HS-27A (cell line): Measurements from ENCODE around the gene BLOC1S4.
A peak's percentile ranks its signal among the peaks of the same experiment; 100 is the strongest.
"Not testable (repeated sequence)": the region's sequence is repeated elsewhere in the genome, so short reads cannot be mapped to it uniquely, and the experiment has no call there.

Source experiments
- DNase-seq: peaks from one replicate; pipeline ENCODE4 v3.0.0-alpha.2; 2012; ENCODE audit warnings: low read depth, missing footprints

Gene BLOC1S4

GRCh38 chr4:6716018-6716911, at the start of gene BLOC1S4:
TSS of gene BLOC1S4 (plus strand) at chr4:6716174. CDS start at chr4:6716210, 36 bp downstream.
- DNase-seq = peak; percentile 66

DNA sequence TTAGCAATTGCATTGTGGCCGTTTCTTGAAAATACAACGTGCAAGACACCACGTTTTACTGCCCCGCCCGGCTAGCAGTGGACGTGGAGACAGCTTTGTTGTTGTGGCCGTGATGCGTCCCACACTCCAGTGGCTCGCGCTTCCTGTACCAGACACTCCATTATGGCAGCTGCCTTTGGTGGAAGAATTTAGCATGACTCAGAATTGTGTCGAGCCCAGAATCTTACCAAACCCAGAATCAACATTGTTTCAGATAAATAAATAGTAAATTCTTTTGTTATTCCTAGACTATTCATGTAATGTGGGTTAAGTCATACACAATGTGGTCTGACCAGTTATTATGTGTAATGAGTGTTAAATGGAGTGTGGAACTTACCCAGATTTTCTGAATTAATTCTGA, 47.6 kb upstream of the BLOC1S4 start:
- no peak for DNase-seq

GRCh38 chr4:6671648-6672047, 44.3 kb upstream of the BLOC1S4 start:
- DNase-seq = no peak

DNA sequence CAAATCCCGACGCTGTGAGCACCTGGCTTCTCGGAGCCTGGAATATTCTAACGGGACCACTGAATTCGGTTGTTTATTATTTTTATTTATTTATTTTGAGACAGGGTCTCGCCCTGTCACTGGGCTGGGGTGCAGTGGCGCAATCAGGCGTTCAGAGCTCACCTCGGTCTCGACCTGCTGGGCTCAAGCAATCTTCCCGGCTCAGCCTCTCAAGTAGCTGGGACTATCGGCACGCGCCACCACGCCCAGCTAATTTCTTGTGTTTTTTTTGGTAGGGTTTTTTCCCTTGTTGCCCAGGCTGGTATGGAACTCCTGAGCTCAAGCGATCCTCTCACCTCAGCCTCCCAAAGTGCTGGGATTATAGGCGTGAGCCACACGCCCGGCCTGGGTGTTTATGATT, 43.8 kb upstream of the BLOC1S4 start:
- no peak for DNase-seq

GRCh38 chr4:6672541-6673190, 43.3 kb upstream of the BLOC1S4 start:
- not testable (repeated sequence) for DNase-seq

GRCh38 chr4:6673191-6673659, 42.7 kb upstream of the BLOC1S4 start:
- DNase-seq = not testable (repeated sequence)

- DNase-seq = peak; percentile 70
Measured at GRCh38 chr4:6673660-6674499, 42.1 kb upstream of the BLOC1S4 start.

DNA sequence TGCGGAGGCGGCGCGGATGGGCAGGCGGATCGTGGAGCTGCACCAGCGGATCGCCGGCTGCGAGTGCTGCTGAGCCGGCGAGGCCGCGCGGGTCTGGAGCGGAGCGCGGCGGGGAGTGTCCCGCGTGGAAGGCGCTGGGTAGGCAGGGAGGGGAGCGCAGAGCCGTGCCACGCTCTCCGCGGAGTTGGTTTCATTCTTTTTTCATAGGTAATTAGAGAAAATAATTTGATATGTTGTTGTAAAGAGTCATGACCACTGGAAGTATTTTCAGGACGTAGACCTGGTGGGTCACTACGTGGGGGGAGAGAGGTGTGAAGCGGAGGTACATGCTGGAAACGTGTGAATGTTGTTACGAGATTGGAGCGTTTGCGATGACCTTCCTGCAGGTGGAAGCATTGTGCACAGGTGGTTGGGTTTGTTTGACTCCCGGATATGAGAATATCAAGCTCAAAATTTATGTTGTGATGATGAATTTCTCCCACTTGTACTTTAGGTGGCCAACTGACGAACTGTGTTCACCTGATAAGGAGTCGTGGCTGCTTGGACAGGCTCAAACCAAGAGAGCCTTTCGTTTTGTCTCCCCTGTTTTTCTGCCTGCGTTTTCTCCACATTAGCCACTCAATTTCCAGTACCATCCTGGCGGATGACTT, 41.3 kb upstream of the BLOC1S4 start:
- no peak for DNase-seq

- no peak for DNase-seq
Measured at GRCh38 chr4:6676722-6677558, 39.0 kb upstream of the BLOC1S4 start.

DNA sequence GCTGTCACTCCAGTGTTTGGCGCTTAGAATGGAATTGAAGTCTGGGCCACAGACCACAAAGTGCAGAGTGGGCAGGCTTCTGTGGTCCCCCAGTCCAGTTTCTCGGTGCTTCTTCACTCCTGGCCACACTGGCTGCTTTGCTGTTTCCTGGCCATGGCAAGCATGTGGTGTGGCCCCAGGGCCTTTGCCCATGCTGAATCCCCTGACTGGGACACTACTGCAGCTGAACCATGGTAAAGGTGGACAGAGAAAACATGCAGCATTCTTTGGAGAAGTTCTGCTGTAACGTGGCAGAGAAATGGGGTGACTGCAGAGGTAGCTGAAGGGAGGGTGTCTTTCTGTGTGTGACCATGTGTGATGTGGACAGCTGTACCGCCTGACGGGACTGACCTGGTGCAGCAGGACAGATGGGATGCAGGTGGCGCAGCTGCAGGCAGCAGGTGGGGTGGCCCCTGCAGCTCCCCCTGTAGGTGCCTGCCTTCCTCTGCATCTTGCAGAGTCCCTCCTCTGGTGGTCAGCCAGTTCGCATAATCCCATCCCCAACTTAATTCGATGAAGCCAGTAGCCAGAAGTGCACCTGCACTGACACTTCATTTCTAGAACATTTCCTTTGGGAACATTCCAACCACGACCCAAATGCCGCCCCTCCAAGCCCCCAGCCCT, 35.5 kb upstream of the BLOC1S4 start:
- DNase-seq = no peak

GRCh38 chr4:6681191-6681590, 34.8 kb upstream of the BLOC1S4 start:
- DNase-seq = no peak

DNA sequence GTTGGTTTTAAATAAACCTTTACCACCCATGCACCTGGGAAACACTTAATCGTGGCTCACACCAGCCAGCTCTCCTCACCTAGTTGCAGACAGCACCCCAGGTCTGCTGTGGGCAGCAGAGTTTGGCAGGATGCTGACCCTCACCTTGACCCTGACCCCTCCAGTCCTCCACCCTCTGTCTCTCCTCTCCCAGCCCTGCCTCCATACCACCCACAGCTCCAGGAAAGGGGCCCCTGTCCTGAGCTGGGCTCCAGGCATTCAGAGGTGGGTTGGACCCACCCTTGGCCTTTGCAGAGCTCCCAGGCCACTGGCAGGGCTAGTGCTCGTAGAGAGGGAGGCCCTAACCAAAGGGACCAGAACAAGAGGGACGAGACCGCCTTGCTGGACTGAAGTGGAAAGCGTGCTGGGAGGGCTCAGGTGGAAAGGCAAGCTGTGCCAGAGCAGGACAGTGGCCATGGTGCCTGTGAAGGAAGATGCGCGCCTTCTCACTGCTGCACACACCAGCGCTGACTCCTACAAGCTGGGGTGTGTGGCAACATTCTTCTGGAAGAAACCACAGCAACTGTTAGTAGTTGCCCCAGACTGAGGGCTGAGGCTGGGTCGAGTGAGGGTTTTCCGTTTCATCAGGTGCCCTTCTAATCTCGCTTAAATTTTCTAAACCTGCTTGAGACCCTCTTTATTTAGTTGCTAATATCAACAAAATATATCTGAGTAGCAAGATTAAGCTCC, 32.9 kb upstream of the BLOC1S4 start:
- DNase-seq = no peak

- DNase-seq = no peak
Measured at GRCh38 chr4:6684656-6685055, 31.3 kb upstream of the BLOC1S4 start.

DNA sequence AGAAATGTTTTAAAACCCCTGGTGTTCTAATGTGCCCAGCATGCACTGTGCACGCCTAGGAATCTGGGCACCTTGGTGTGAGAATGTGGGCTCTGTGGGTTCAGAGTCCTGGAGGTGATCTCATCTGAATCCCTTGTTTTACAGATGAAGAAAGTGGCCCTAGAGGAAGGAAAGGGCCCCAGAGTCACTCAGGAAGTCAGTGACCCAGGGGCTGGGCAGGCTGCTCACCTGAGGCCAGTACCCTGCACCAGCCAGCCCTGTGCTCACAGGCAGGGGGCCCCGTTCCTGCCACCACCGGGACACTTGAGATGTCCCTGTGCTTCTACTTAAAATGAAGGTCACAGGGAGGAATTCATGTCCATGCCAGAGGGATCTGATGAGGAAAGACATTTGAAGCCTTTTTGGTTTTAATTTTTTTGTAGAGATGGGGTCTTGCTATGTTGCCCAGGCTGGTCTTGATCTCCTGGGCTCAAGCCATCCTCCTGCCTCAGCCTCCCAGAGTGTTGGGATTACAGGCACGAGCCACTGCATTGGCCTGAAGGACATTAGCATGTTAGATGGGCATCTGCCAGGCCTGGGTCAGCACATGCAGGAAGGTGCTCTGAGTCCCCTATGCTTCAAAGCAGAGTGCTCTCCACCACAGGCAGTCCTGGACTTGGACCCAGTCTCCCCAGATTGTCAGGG, 29.7 kb upstream of the BLOC1S4 start:
- DNase-seq = no peak

GRCh38 chr4:6687947-6688878, 27.8 kb upstream of the BLOC1S4 start:
- DNase-seq = no peak

GRCh38 chr4:6688879-6689505, 27.0 kb upstream of the BLOC1S4 start:
- DNase-seq = peak; percentile 64

- DNase-seq = no peak
Measured at GRCh38 chr4:6689506-6689960, 26.4 kb upstream of the BLOC1S4 start.
